A673 (cell line): ENCODE data around the gene ZFYVE9. TPM values are rescaled to one million over a fixed set of nuclear protein-coding genes. Genes with fewer than 3 reads are reported as not detected.
"Not testable (repeated sequence)": the region's sequence is repeated elsewhere in the genome, so short reads cannot be mapped to it uniquely, and the experiment has no call there.

Experiments
- BruUV-seq: library from RNA; stranded (reverse); fragments of 400-500 nt; replicated peaks from 2 replicates; lab custom pipeline; 2021; lab: Mats Ljungman, UMichigan
- CTCF ChIA-PET: fragments of 300-600 bp; sonication (Branson Sonifier 250); formaldehyde crosslinking; loops from one replicate; lab custom pipeline; 2022; ENCODE audit warnings: antibody characterized with exemption; lab: Charles Lee
- POLR2A ChIA-PET: fragments of 300-600 bp; sonication (Branson Sonifier 250); formaldehyde crosslinking; loops from one replicate; lab custom pipeline; 2022; ENCODE audit warnings: antibody characterized with exemption; ENCODE audit not compliant: low non-redundant PET; lab: Charles Lee
- DNase-seq: peaks from one replicate; pipeline ENCODE4 v3.0.0-alpha.2; 2015; ENCODE audit warnings: low spot score
- H3K27ac ChIP-seq: fragments of 200-600 bp; sonication (generic); 2 replicates; pipeline ENCODE4 v1.5.1; 2016; ENCODE audit warnings: mixed run types, low read depth, mild to moderate bottlenecking, mixed read lengths, antibody characterized with exemption, low read length; ENCODE audit not compliant: poor library complexity, severe bottlenecking
- H3K27me3 ChIP-seq: fragments of 200-600 bp; sonication (generic); replicated peaks from 2 replicates; pipeline ENCODE4 v1.6.1; 2017; ENCODE audit warnings: mixed run types, low read depth, mild to moderate bottlenecking, mixed read lengths, antibody characterized with exemption, low read length; ENCODE audit not compliant: insufficient read depth, poor library complexity
- H3K36me3 ChIP-seq: fragments of 200-600 bp; sonication (generic); 2 replicates; pipeline ENCODE4 v1.6.1; 2016; ENCODE audit warnings: mixed run types, mild to moderate bottlenecking, mixed read lengths, antibody characterized with exemption, low read length; ENCODE audit not compliant: insufficient read depth, poor library complexity, severe bottlenecking
- H3K4me1 ChIP-seq: fragments of 200-600 bp; sonication (generic); 2 replicates; pipeline ENCODE4 v1.6.1; 2017; ENCODE audit warnings: mixed run types, mild to moderate bottlenecking, mixed read lengths, antibody characterized with exemption, low read length; ENCODE audit not compliant: insufficient read depth, poor library complexity, severe bottlenecking
- H3K4me3 ChIP-seq: fragments of 200-600 bp; sonication (generic); 2 replicates; pipeline ENCODE4 v1.5.1; 2016; ENCODE audit warnings: low read depth, mixed run types, mild to moderate bottlenecking, mixed read lengths, low read length; ENCODE audit not compliant: poor library complexity, severe bottlenecking
- H3K9me3 ChIP-seq: fragments of 200-600 bp; sonication (generic); 2 replicates; pipeline ENCODE4 v1.6.1; 2016; ENCODE audit warnings: mixed run types, low read depth, mild to moderate bottlenecking, mixed read lengths, antibody characterized with exemption, low read length; ENCODE audit not compliant: poor library complexity, severe bottlenecking
- CTCF ChIP-seq: fragments of 300-800, 200-600 bp; sonication (generic); conservative IDR thresholded peaks from 2 replicates; pipeline ENCODE4 v1.5.1; 2017; ENCODE audit warnings: low read depth, mild to moderate bottlenecking, antibody characterized with exemption, low read length, moderate library complexity, mixed read lengths
- EZH2 ChIP-seq: fragments of 200-600 bp; sonication (generic); IDR thresholded peaks from 2 replicates; pipeline ENCODE4 v1.6.1; 2017; ENCODE audit warnings: borderline replicate concordance, low read depth, mild to moderate bottlenecking, mixed read lengths, antibody characterized with exemption, low read length; ENCODE audit not compliant: poor library complexity, severe bottlenecking
- intact Hi-C: fragments of 100-400 bp; cut with micrococcal nuclease; formaldehyde crosslinking; loops from one replicate; pipeline ENCODE4 v1.10.0; 2022; ENCODE audit not compliant: unreplicated experiment
- total RNA-seq: library from RNA; stranded (reverse); gene quantifications from 2 replicates; pipeline ENCODE4 v1.2.3, GENCODE V29; 2021

The ZFYVE9 gene
- total RNA-seq, 1 experiment from 2014 or later, result 19.6 TPM

GRCh38 chr1:52367272-52367671 lies 225.4 kb downstream of the ZFYVE9 start:
- no peak for DNase-seq
- no TSS peak for BruUV-seq
- ChIA-PET POLR2A (no interaction called here), CTCF (no interaction called here)
- TF ChIP-seq CTCF (no peak), EZH2 (no peak)
- Histone ChIP-seq H3K36me3 (peaks cover 16% of the 10 kb centered on the region), H3K9me3 (no peaks in the 10 kb centered on the region), H3K27me3 (no peaks in the 10 kb centered on the region), H3K4me3 (no peak overlapping the region), H3K4me1 (peaks cover 12% of the 10 kb centered on the region), H3K27ac (peak overlapping the region; percentile 91)
- intact Hi-C loops, result loop anchor here (5.0 to 10.0 kb wide), 2 partner anchors 225 to 318 kb away; partner anchors contain the start of gene ZFYVE9

GRCh38 chr1:52368383-52369172 lies 226.7 kb downstream of the ZFYVE9 start:
- ChIA-PET CTCF (interaction anchor here (0.6 to 1.0 kb wide), 4 partner anchors 39 to 531 kb away, joined by 3 to 5 read pairs (median 3); no protein-coding TSS in a partner anchor), POLR2A (no interaction called here)
- H3K4me3 ChIP-seq, result peak overlapping the region; percentile 50
- peaks cover 12% of the 10 kb centered on the region for H3K4me1 ChIP-seq
- TF ChIP-seq EZH2, result no peak
- peak; percentile 42; the same call in 1 of the 2 replicates for TF ChIP-seq CTCF
- H3K27me3 ChIP-seq, result no peaks in the 10 kb centered on the region
- H3K36me3 ChIP-seq, result peaks cover 23% of the 10 kb centered on the region
- peak; percentile 77 for DNase-seq
- no TSS peak for BruUV-seq
- H3K27ac ChIP-seq, result peak overlapping the region; percentile 59
- no peaks in the 10 kb centered on the region for H3K9me3 ChIP-seq
- intact Hi-C loops, result loop anchor here (5.0 to 10.0 kb wide), 2 partner anchors 226 to 316 kb away; partner anchors contain the start of gene ZFYVE9

GRCh38 chr1:52369851-52370250 lies 228.0 kb downstream of the ZFYVE9 start:
- BruUV-seq, H3K4me1 ChIP-seq, H3K4me3 ChIP-seq, POLR2A ChIA-PET, H3K9me3 ChIP-seq, H3K27me3 ChIP-seq, CTCF ChIA-PET, H3K27ac ChIP-seq: not testable (repeated sequence)
- H3K36me3 ChIP-seq, result peaks cover 32% of the 10 kb centered on the region
- peak; percentile 58 for DNase-seq
- intact Hi-C loops, result loop anchor here (5.0 to 10.0 kb wide), 2 partner anchors 228 to 315 kb away; partner anchors contain the start of gene ZFYVE9
